ENCODE results near the gene DFFB. TPM values are rescaled to one million over a fixed set of nuclear protein-coding genes. Genes with fewer than 3 reads are reported as not detected.
A peak's percentile ranks its signal among the peaks of the same experiment; 100 is the strongest.

Gene DFFB
- total RNA-seq, 1 donor: 3.6 TPM

GRCh38 chr1:3831689-3832088, 25.6 kb upstream of the DFFB start:
- no peak overlapping the region for H3K4me3 ChIP-seq (ENCODE audit: low read depth, low read length)
- TF ChIP-seq CTCF (IDR thresholded peaks at IDR 0.05; ENCODE audit: insufficient read depth, low read length): no peak
- peak; percentile 51 for DNase-seq (ENCODE audit: low read depth)

GRCh38 chr1:3834701-3835100, 22.6 kb upstream of the DFFB start:
- H3K4me3 ChIP-seq (ENCODE audit: low read depth, low read length): no peak overlapping the region
- no peak for DNase-seq (ENCODE audit: low read depth)
- no peak for TF ChIP-seq CTCF (IDR thresholded peaks at IDR 0.05; ENCODE audit: insufficient read depth, low read length)

- no peak for TF ChIP-seq CTCF (IDR thresholded peaks at IDR 0.05; ENCODE audit: insufficient read depth, low read length)
- no peak overlapping the region for H3K4me3 ChIP-seq (ENCODE audit: low read depth, low read length)
- no peak for DNase-seq (ENCODE audit: low read depth)
These were observed 20.9 kb upstream of the DFFB start for GRCh38 chr1:3836421-3836820.

GRCh38 chr1:3837200-3837599, 20.1 kb upstream of the DFFB start:
- TF ChIP-seq CTCF (IDR thresholded peaks at IDR 0.05; ENCODE audit: insufficient read depth, low read length): no peak
- DNase-seq (ENCODE audit: low read depth): no peak
- no peak overlapping the region for H3K4me3 ChIP-seq (ENCODE audit: low read depth, low read length)

- no peak for DNase-seq (ENCODE audit: low read depth)
- no peak for TF ChIP-seq CTCF (IDR thresholded peaks at IDR 0.05; ENCODE audit: insufficient read depth, low read length)
- H3K4me3 ChIP-seq (ENCODE audit: low read depth, low read length): no peak overlapping the region
These were observed 19.6 kb upstream of the DFFB start for GRCh38 chr1:3837685-3838084.

GRCh38 chr1:3838788-3839187, 18.5 kb upstream of the DFFB start:
- no peak for TF ChIP-seq CTCF (IDR thresholded peaks at IDR 0.05; ENCODE audit: insufficient read depth, low read length)
- H3K4me3 ChIP-seq (ENCODE audit: low read depth, low read length): no peak overlapping the region
- DNase-seq (ENCODE audit: low read depth): no peak

GRCh38 chr1:3841491-3841890, 15.8 kb upstream of the DFFB start:
- H3K4me3 ChIP-seq (ENCODE audit: low read depth, low read length): no peak overlapping the region
- DNase-seq (ENCODE audit: low read depth): no peak
- no peak for TF ChIP-seq CTCF (IDR thresholded peaks at IDR 0.05; ENCODE audit: insufficient read depth, low read length)
